Stimulated activated CD8-positive, alpha-beta memory T cell treated with anti-CD3 and anti-CD28 coated beads, Interleukin-4, amount 100 ng/mL, for 1 hour (primary cell): ENCODE measurements around the gene TPGS2.
"Not testable (repeated sequence)": the region's sequence is repeated elsewhere in the genome, so short reads cannot be mapped to it uniquely, and the experiment has no call there.

Experiments used
- DNase-seq, 2 donors: peaks; one replicate each; pipeline ENCODE4 v3.0.0-alpha.2; 2020; ENCODE audit warnings: low read depth in 2 of 2, low spot score in 1 of 2

TPGS2 gene

GRCh38 chr18:36825526-36825925 lies 3.3 kb downstream of the TPGS2 start:
- no peak for DNase-seq

- no peak for DNase-seq
Observed at GRCh38 chr18:36821681-36822080, 7.1 kb downstream of the TPGS2 start.

- no peak for DNase-seq
Observed at GRCh38 chr18:36819621-36820020, 9.2 kb downstream of the TPGS2 start.

GRCh38 chr18:36818652-36819051 lies 10.2 kb downstream of the TPGS2 start:
- DNase-seq = no peak

GRCh38 chr18:36817039-36817438 lies 11.8 kb downstream of the TPGS2 start:
- DNase-seq = no peak

- DNase-seq = not testable (repeated sequence)
Observed at GRCh38 chr18:36816096-36816495, 12.7 kb downstream of the TPGS2 start.

- DNase-seq = no peak
Observed at GRCh38 chr18:36814994-36815393, 13.8 kb downstream of the TPGS2 start.

- no peak for DNase-seq
Observed at GRCh38 chr18:36813824-36814223, 15.0 kb downstream of the TPGS2 start.

GRCh38 chr18:36813101-36813775 lies 15.6 kb downstream of the TPGS2 start:
- DNase-seq = no peak

- no peak for DNase-seq
Observed at GRCh38 chr18:36812678-36813077, 16.1 kb downstream of the TPGS2 start.

- DNase-seq = no peak
Observed at GRCh38 chr18:36811955-36812354, 16.8 kb downstream of the TPGS2 start.

GRCh38 chr18:36811430-36811829 lies 17.4 kb downstream of the TPGS2 start:
- DNase-seq = no peak

GRCh38 chr18:36809590-36810381 lies 19.0 kb downstream of the TPGS2 start:
- no peak for DNase-seq

GRCh38 chr18:36808681-36809080 lies 20.1 kb downstream of the TPGS2 start:
- no peak for DNase-seq

- no peak for DNase-seq
Observed at GRCh38 chr18:36805105-36805504, 23.7 kb downstream of the TPGS2 start.

GRCh38 chr18:36798738-36799473 lies 29.9 kb downstream of the TPGS2 start:
- DNase-seq = no peak

- no peak for DNase-seq
Observed at GRCh38 chr18:36792634-36793283, 36.0 kb downstream of the TPGS2 start.

- no peak for DNase-seq
Observed at GRCh38 chr18:36786686-36787085, 42.1 kb downstream of the TPGS2 start.

GRCh38 chr18:36783792-36784191 lies 45.0 kb downstream of the TPGS2 start:
- no peak for DNase-seq

GRCh38 chr18:36782710-36783109 lies 46.1 kb downstream of the TPGS2 start:
- DNase-seq = no peak

GRCh38 chr18:36780748-36781147 lies 48.1 kb downstream of the TPGS2 start:
- DNase-seq = no peak
